GM10266 (cell line): ENCODE data around the gene IYD.

Experiments used
- DNase-seq: peaks from one replicate; pipeline ENCODE4 v3.0.0; 2012; ENCODE audit errors: extremely low spot score
- CTCF ChIP-seq: IDR thresholded peaks from 2 replicates; pipeline ENCODE4 v1.5.1; 2012; ENCODE audit warnings: mild to moderate bottlenecking, low read depth; ENCODE audit not compliant: control insufficient read depth, insufficient read depth; ENCODE audit errors: missing control alignments

The IYD gene

GRCh38 chr6:150349546-150349945, 19.3 kb upstream of the IYD start:
- DNase-seq, result no peak

DNA sequence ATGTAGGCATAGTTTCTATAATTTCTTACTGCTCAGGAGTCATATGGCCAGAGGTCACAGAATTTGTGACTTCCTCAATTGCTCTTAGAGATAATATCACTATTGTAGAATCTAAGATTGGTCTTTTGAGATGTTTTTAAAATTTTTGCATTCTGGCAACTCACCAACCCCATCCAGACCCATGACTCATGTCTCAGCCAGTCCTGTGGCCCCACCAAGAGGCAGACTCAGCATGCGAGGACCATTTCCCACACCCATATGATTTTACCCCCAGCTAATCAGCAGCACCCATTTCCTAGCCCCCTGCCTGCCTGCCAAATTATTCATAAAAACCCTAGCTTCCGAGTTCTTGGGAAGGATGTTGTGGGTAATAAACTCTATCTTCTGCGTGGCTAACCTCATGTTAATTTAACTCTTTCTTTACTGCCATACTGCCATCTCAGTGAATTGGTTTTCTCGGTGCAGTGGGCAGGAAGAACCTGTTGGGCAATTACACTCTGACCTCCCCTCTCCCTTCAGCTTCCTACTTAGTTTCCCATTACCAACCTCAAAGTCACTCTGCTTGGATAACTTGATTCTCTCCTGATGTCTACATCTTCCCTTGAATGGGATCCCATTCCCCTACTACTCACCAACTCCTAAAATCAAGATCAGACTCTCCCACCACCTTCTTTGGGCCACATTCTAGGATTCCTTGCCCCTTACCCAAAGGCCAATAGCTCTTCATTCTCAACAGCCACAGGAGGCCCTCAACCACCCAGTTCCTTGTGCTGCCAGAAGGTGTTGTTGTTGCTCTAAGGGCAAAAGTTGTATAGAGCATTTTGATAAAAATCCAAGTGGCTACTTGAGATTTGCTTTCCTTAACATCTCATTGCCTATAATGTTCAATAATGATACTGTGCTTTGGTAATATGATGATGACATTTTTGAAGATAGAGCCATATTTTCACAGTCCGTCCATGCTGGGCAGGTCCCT, 16.2 kb upstream of the IYD start:
- DNase-seq, result no peak
- no peak for TF ChIP-seq CTCF

More at GRCh38 chr6:150349546-150349945, 19.3 kb upstream of the IYD start:
- TF ChIP-seq CTCF, result no peak

- DNase-seq, result no peak
- no peak for TF ChIP-seq CTCF
Observed at GRCh38 chr6:150353445-150353844, 15.4 kb upstream of the IYD start.

DNA sequence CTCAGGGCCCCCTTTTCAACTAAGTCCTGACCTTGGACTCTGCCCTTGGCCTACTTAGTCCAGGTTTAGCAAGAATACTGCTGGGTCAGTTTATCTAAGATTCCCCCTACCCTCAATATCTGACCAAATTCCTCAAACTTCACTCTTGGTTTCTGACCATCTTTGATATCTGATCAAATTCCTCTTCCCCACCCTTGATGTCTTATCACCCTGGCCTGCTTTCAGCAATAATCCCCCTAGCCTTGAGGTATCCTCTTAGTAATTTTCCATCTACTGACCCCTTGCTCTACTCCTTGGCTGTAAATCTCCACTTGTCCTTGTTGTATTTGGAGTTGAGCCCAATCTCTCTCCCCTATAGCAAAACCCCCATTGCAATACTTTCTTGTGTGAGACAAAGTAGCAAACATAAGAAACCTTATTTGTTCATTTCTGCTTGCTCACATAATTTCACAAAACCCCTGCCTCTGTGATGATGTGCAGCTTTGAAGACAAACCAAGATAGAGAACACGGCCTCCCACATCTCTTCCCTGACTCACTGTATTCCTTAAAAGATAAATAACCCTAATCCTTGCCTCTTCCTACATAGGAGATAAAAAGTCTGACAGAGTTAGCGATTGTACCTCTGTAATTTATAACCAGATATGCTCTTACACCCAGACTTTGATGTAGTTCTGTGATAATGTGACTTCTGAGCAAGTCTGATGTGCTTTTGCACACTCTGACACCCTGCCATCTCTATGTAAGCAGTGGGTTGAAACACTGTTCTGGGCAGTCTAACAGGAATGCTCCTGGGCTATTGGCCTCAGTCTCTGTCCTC, 13.8 kb upstream of the IYD start:
- no peak for DNase-seq
- no peak for TF ChIP-seq CTCF

- no peak for DNase-seq
- TF ChIP-seq CTCF, result no peak
Observed at GRCh38 chr6:150355932-150356331, 12.9 kb upstream of the IYD start.

GRCh38 chr6:150361876-150362275, 6.9 kb upstream of the IYD start:
- DNase-seq, result no peak
- TF ChIP-seq CTCF, result no peak
